ENCODE results near the gene SPRR1B. TPM values are rescaled to one million over a fixed set of nuclear protein-coding genes. Genes with fewer than 3 reads are reported as not detected.

The SPRR1B gene
- total and polyA plus RNA-seq, 2 donors: not detected

- Histone ChIP-seq H3K4me3 (ENCODE audit: low read depth, low read length) (no peak overlapping the region), H3K27ac (ENCODE audit: low read depth) (no peak overlapping the region), H3K36me3 (ENCODE audit: insufficient read depth) (no peaks in the 10 kb centered on the region), H3K4me1 (ENCODE audit: insufficient read depth) (no peaks in the 10 kb centered on the region)
- 66% methylated on average over 6 of the region's 6 CpGs for WGBS
- DNase-seq (ENCODE audit: extremely low spot score): no peak
Measured at GRCh38 chr1:153058826-153059784, 28.1 kb downstream of the SPRR1B start.

DNA sequence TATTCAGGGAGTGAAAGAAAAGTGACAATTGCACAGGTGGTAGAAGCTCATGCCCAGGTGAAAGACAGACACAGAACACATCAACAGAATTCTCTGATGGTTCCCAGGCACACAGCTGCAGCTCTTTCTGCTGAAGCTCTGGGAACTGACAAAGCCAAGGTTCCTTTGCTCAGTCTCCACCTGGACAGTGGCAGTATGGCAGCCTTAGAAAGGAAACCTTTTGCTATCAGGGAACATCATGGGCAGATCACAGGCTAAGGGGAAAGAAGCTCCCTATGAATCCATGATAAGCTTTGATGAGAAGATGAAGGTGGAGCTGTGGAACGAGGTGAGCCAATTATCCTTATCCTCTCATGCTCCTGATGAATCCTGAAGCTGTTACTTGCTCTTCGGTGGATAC lies 39.2 kb downstream of the SPRR1B start:
- DNase-seq (ENCODE audit: extremely low spot score): no peak
- Histone ChIP-seq H3K4me1 (ENCODE audit: insufficient read depth) (no peaks in the 10 kb centered on the region), H3K27ac (ENCODE audit: low read depth) (no peak overlapping the region), H3K36me3 (ENCODE audit: insufficient read depth) (no peaks in the 10 kb centered on the region), H3K4me3 (ENCODE audit: low read depth, low read length) (no peak overlapping the region)
- WGBS: 68% methylated on average over 2 of the region's 2 CpGs

GRCh38 chr1:153071511-153071910 lies 40.5 kb downstream of the SPRR1B start, which contains the start of gene SPRR2B:
TSS of gene SPRR2B (minus strand) at chr1:153071611. CDS start at chr1:153070839, 772 bp downstream.
- DNase-seq (ENCODE audit: extremely low spot score): no peak
- no peaks in the 10 kb centered on the region for H3K36me3 ChIP-seq (ENCODE audit: insufficient read depth)
- whole genome bisulfite sequencing: 90% methylated on average over 2 of the region's 2 CpGs

GRCh38 chr1:153072806-153073726 lies 42.1 kb downstream of the SPRR1B start:
- no peak for DNase-seq (ENCODE audit: extremely low spot score)
- 69% methylated on average over 5 of the region's 5 CpGs for WGBS
- Histone ChIP-seq H3K4me3 (ENCODE audit: low read depth, low read length) (no peak overlapping the region), H3K27ac (ENCODE audit: low read depth) (no peak overlapping the region), H3K36me3 (ENCODE audit: insufficient read depth) (no peaks in the 10 kb centered on the region), H3K4me1 (ENCODE audit: insufficient read depth) (no peaks in the 10 kb centered on the region)

More at GRCh38 chr1:153071511-153071910, 40.5 kb downstream of the SPRR1B start, which contains the start of gene SPRR2B:
- no peak within 1 kb of the TSS for H3K27ac ChIP-seq (ENCODE audit: low read depth)
- H3K4me1 ChIP-seq (ENCODE audit: insufficient read depth): no peaks in the 10 kb centered on the region
- H3K4me3 ChIP-seq (ENCODE audit: low read depth, low read length): no peak within 1 kb of the TSS

DNA sequence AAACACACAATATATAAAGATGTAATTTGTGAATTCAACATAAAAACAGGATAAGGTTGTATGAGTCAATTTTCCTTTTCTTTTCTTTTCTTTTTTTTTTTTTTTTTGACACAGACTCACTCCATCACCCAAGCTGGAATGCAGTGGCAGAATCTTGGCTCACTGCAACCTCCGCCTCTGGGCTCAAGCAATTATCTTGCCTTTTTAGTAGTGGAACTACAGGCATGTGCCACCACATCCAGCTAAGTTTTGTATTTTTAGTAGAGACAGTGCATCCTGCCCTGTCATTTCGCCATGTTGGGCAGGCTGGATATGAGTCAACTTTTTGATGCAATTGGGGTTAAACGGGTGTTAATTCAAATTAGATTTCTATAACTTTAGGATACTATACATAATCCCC lies 50.7 kb downstream of the SPRR1B start:
- WGBS: 82% methylated on average over 3 of the region's 3 CpGs
- no peak for DNase-seq (ENCODE audit: extremely low spot score)
- no peaks in the 10 kb centered on the region for H3K36me3 ChIP-seq (ENCODE audit: insufficient read depth)
- no peak overlapping the region for H3K4me3 ChIP-seq (ENCODE audit: low read depth, low read length)
- H3K4me1 ChIP-seq (ENCODE audit: insufficient read depth): no peaks in the 10 kb centered on the region
- H3K27ac ChIP-seq (ENCODE audit: low read depth): no peak overlapping the region

Small RNA genes within 50 kb of the gene (small RNA-seq; reads per million reads assigned to genes)
- gene AL356867.1: not detected
- not detected for gene RF00322
- not detected for gene SPRR1A

Other genes with a start within 250 kb of the SPRR1B start
- not detected for gene LCE1E, start 244.9 kb upstream of the SPRR1B start, total RNA-seq
- 0.15 TPM for gene LCE1E, start 244.9 kb upstream of the SPRR1B start, polyA plus RNA-seq
- gene LCE1D, start 234.5 kb upstream of the SPRR1B start, total RNA-seq: not detected
- not detected for gene LCE1D, start 234.5 kb upstream of the SPRR1B start, polyA plus RNA-seq
- gene LCE1C, start 224.6 kb upstream of the SPRR1B start, total RNA-seq: not detected
- gene LCE1C, start 224.6 kb upstream of the SPRR1B start, polyA plus RNA-seq: not detected
- not detected for gene LCE1B, start 219.2 kb upstream of the SPRR1B start, total RNA-seq
- not detected for gene LCE1B, start 219.2 kb upstream of the SPRR1B start, polyA plus RNA-seq
- not detected for gene LCE1A, start 203.7 kb upstream of the SPRR1B start, total RNA-seq
- gene LCE1A, start 203.7 kb upstream of the SPRR1B start, polyA plus RNA-seq: not detected
- not detected for gene LCE6A, start 188.3 kb upstream of the SPRR1B start, total RNA-seq
- gene LCE6A, start 188.3 kb upstream of the SPRR1B start, polyA plus RNA-seq: not detected
- not detected for gene LCE7A, start 171.2 kb upstream of the SPRR1B start, total RNA-seq
- not detected for gene LCE7A, start 171.2 kb upstream of the SPRR1B start, polyA plus RNA-seq
- gene SMCP, start 152.9 kb upstream of the SPRR1B start, total RNA-seq: not detected
- gene SMCP, start 152.9 kb upstream of the SPRR1B start, polyA plus RNA-seq: not detected
- gene IVL, start 122.7 kb upstream of the SPRR1B start, total RNA-seq: 2.7 TPM
- 9.5 TPM for gene IVL, start 122.7 kb upstream of the SPRR1B start, polyA plus RNA-seq
- gene SPRR5, start 84.0 kb upstream of the SPRR1B start, total RNA-seq: not detected
- not detected for gene SPRR5, start 84.0 kb upstream of the SPRR1B start, polyA plus RNA-seq
- gene SPRR4, start 60.6 kb upstream of the SPRR1B start, total RNA-seq: not detected
- gene SPRR4, start 60.6 kb upstream of the SPRR1B start, polyA plus RNA-seq: not detected
- not detected for gene SPRR1A, start 47.1 kb upstream of the SPRR1B start, total RNA-seq
- not detected for gene SPRR1A, start 47.1 kb upstream of the SPRR1B start, polyA plus RNA-seq
- 10.0 TPM for gene SPRR3, start 29.5 kb upstream of the SPRR1B start, total RNA-seq
- 0.65 TPM for gene SPRR3, start 29.5 kb upstream of the SPRR1B start, polyA plus RNA-seq
- not detected for gene SPRR2D, start 9.9 kb downstream of the SPRR1B start, total RNA-seq
- gene SPRR2D, start 9.9 kb downstream of the SPRR1B start, polyA plus RNA-seq: not detected
- not detected for gene SPRR2A, start 26.3 kb downstream of the SPRR1B start, total RNA-seq
- not detected for gene SPRR2A, start 26.3 kb downstream of the SPRR1B start, polyA plus RNA-seq
- not detected for gene SPRR2B, start 40.4 kb downstream of the SPRR1B start, total RNA-seq
- not detected for gene SPRR2B, start 40.4 kb downstream of the SPRR1B start, polyA plus RNA-seq
- not detected for gene SPRR2E, start 63.3 kb downstream of the SPRR1B start, total RNA-seq
- not detected for gene SPRR2E, start 63.3 kb downstream of the SPRR1B start, polyA plus RNA-seq
- gene SPRR2F, start 82.3 kb downstream of the SPRR1B start, total RNA-seq: not detected
- gene SPRR2F, start 82.3 kb downstream of the SPRR1B start, polyA plus RNA-seq: not detected
- gene SPRR2G, start 119.7 kb downstream of the SPRR1B start, total RNA-seq: not detected
- gene SPRR2G, start 119.7 kb downstream of the SPRR1B start, polyA plus RNA-seq: not detected
- not detected for gene LELP1, start 172.2 kb downstream of the SPRR1B start, total RNA-seq
- not detected for gene LELP1, start 172.2 kb downstream of the SPRR1B start, polyA plus RNA-seq
- not detected for gene PRR9, start 186.4 kb downstream of the SPRR1B start, total RNA-seq
- gene PRR9, start 186.4 kb downstream of the SPRR1B start, polyA plus RNA-seq: not detected
- gene LORICRIN, start 228.5 kb downstream of the SPRR1B start, total RNA-seq: not detected
- not detected for gene LORICRIN, start 228.5 kb downstream of the SPRR1B start, polyA plus RNA-seq

Data from urinary bladder (tissue), 4 donors.